ENCODE data around the gene EPHA1.

DNA sequence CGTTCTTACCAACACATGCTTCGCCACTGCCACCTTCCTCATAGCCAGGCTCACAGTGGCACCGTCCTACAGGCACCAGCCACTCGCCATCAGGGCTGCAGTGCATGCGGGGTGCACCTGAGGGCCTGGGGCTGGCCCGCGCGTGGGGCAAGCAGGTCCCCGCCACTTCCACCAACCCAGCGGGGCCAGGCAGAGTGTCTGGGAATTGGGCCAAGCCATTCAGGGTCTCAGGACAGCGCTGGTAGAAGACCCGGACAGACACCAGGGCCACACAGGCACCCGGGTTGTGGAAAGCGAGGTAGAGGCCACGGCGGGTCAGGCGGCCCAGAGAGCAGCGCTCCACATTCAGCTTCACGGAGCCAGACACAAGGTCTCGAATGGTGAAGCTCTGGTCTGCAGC, 9.0 kb downstream of the EPHA1 start:
- TF ChIP-seq, protein P1, sequence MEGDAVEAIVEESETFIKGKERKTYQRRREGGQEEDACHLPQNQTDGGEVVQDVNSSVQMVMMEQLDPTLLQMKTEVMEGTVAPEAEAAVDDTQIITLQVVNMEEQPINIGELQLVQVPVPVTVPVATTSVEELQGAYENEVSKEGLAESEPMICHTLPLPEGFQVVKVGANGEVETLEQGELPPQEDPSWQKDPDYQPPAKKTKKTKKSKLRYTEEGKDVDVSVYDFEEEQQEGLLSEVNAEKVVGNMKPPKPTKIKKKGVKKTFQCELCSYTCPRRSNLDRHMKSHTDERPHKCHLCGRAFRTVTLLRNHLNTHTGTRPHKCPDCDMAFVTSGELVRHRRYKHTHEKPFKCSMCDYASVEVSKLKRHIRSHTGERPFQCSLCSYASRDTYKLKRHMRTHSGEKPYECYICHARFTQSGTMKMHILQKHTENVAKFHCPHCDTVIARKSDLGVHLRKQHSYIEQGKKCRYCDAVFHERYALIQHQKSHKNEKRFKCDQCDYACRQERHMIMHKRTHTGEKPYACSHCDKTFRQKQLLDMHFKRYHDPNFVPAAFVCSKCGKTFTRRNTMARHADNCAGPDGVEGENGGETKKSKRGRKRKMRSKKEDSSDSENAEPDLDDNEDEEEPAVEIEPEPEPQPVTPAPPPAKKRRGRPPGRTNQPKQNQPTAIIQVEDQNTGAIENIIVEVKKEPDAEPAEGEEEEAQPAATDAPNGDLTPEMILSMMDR (conservative IDR thresholded peaks at IDR 0.05; ENCODE audit: low read depth, low read length): no peak
- TF ChIP-seq MAFK (IDR thresholded peaks at IDR 0.05; ENCODE audit: low read depth, low read length) (no peak), POLR2A (IDR thresholded peaks at IDR 0.05; ENCODE audit: low read depth, low read length) (no peak), SMC3 (IDR thresholded peaks at IDR 0.05; ENCODE audit: low read depth, low read length) (no peak), RAD21 (IDR thresholded peaks at IDR 0.05; ENCODE audit: low read length) (no peak), NFE2L2 (IDR thresholded peaks at IDR 0.05; ENCODE audit: low read depth, low read length) (no peak), MXI1 (IDR thresholded peaks at IDR 0.05; ENCODE audit: borderline replicate concordance, low read depth, low read length) (no peak), RFX5 (IDR thresholded peaks at IDR 0.05; ENCODE audit: low read depth, low read length) (no peak), CEBPB (IDR thresholded peaks at IDR 0.05; ENCODE audit: low read depth, low read length) (no peak), MAZ (IDR thresholded peaks at IDR 0.05; ENCODE audit: borderline replicate concordance, low read depth, low read length) (no peak)
- TF ChIP-seq, protein P2, sequence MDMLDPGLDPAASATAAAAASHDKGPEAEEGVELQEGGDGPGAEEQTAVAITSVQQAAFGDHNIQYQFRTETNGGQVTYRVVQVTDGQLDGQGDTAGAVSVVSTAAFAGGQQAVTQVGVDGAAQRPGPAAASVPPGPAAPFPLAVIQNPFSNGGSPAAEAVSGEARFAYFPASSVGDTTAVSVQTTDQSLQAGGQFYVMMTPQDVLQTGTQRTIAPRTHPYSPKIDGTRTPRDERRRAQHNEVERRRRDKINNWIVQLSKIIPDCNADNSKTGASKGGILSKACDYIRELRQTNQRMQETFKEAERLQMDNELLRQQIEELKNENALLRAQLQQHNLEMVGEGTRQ (IDR thresholded peaks at IDR 0.05; ENCODE audit: low read depth, low read length): no peak

All from IMR-90 (cell line).